RWPE2 (cell line): ENCODE results near the gene RBMXL3.

Source experiments
- ATAC-seq: fragments of 200-7000 bp; cut with Tn5 transposase; 3 replicates; pipeline ENCODE4 v1.9.1; 2021; ENCODE audit warnings: low read depth
- DNase-seq: peaks from one replicate; pipeline ENCODE4 v3.0.0-alpha.2; 2020; ENCODE audit warnings: low spot score
- H3K27ac ChIP-seq: fragments of 450-650 bp; 2 replicates; pipeline ENCODE4 v1.5.1; 2017; ENCODE audit warnings: mild to moderate bottlenecking; ENCODE audit not compliant: poor library complexity, severe bottlenecking
- H3K27me3 ChIP-seq: fragments of 250-450 bp; sonication (Bioruptor Pico); 2 replicates; pipeline ENCODE4 v1.5.1; 2021; ENCODE audit warnings: mild to moderate bottlenecking, moderate library complexity; ENCODE audit not compliant: insufficient read depth, poor library complexity, severe bottlenecking
- H3K36me3 ChIP-seq: fragments of 250-450 bp; sonication (Bioruptor Pico); 2 replicates; pipeline ENCODE4 v1.5.1; 2020; ENCODE audit warnings: low read depth, mild to moderate bottlenecking, moderate library complexity
- H3K4me1 ChIP-seq: fragments of 250-450 bp; sonication (Bioruptor Pico); 2 replicates; pipeline ENCODE4 v1.5.1; 2021; ENCODE audit warnings: mild to moderate bottlenecking, moderate library complexity; ENCODE audit not compliant: insufficient read depth, poor library complexity, severe bottlenecking
- H3K4me3 ChIP-seq: fragments of 250-450 bp; sonication (Bioruptor Pico); 2 replicates; pipeline ENCODE4 v1.5.1; 2021; ENCODE audit warnings: mild to moderate bottlenecking, moderate library complexity; ENCODE audit not compliant: severe bottlenecking
- H3K9me3 ChIP-seq: fragments of 250-450 bp; sonication (Bioruptor Pico); 2 replicates; pipeline ENCODE4 v1.5.1; 2021; ENCODE audit warnings: mild to moderate bottlenecking, moderate library complexity; ENCODE audit not compliant: severe bottlenecking
- TF ChIP-seq, protein P1 (sequence below): fragments of 450-650 bp; IDR thresholded peaks from one replicate; pipeline ENCODE4 v1.5.1; 2017; ENCODE audit warnings: mild to moderate bottlenecking, moderate library complexity; ENCODE audit not compliant: poor library complexity, severe bottlenecking

RBMXL3 gene

DNA sequence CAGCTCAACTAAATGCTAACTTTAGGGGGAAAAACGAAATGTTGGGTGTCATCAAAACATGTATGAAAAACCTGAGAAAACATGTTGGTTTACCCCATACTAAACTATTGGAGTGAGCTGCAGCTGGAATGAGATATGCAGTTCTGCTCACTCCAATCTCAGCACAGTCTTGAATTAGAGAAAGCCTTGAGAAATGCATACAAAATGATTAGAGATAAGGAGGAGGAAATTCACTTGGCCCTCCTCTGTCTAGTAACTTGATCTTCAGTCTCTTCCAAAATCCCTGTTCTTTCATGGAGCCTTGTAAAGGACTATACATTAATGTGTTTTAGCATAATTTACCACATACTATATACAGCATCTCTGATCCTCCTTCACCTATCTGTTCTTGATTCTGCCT is 47.8 kb downstream of the RBMXL3 start:
- H3K4me3 ChIP-seq: no peak overlapping the region
- no peak for DNase-seq
- no peak overlapping the region for H3K27ac ChIP-seq
- H3K4me1 ChIP-seq: no peaks in the 10 kb centered on the region
- H3K36me3 ChIP-seq: no peaks in the 10 kb centered on the region
- ATAC-seq: no peak
- peaks cover 32% of the 10 kb centered on the region for H3K27me3 ChIP-seq
- H3K9me3 ChIP-seq: no peaks in the 10 kb centered on the region
- TF ChIP-seq, protein P1, sequence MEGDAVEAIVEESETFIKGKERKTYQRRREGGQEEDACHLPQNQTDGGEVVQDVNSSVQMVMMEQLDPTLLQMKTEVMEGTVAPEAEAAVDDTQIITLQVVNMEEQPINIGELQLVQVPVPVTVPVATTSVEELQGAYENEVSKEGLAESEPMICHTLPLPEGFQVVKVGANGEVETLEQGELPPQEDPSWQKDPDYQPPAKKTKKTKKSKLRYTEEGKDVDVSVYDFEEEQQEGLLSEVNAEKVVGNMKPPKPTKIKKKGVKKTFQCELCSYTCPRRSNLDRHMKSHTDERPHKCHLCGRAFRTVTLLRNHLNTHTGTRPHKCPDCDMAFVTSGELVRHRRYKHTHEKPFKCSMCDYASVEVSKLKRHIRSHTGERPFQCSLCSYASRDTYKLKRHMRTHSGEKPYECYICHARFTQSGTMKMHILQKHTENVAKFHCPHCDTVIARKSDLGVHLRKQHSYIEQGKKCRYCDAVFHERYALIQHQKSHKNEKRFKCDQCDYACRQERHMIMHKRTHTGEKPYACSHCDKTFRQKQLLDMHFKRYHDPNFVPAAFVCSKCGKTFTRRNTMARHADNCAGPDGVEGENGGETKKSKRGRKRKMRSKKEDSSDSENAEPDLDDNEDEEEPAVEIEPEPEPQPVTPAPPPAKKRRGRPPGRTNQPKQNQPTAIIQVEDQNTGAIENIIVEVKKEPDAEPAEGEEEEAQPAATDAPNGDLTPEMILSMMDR: no peak
